Lower lobe of right lung (tissue), 2 donors: ENCODE data around the gene PIK3R1. TPM values are rescaled to one million over a fixed set of nuclear protein-coding genes. Genes with fewer than 3 reads are reported as not detected.
A peak's percentile ranks its signal among the peaks of the same experiment; 100 is the strongest.

Experiments
- ATAC-seq, 2 donors: fragments of 200-7000 bp; cut with Tn5 transposase; one replicate each; pipeline ENCODE4 v1.9.1; 2020 to 2022; ENCODE audit warnings: mild to moderate bottlenecking in 2 of 2, moderate library complexity in 2 of 2
- DNase-seq: peaks from one replicate; pipeline ENCODE4 v3.0.0-alpha.2; 2020
- H3K27ac ChIP-seq: fragments of 200-600 bp; one replicate; pipeline ENCODE4 v1.8.0; 2022
- H3K27me3 ChIP-seq: fragments of 200-600 bp; one replicate; pipeline ENCODE4 v1.8.0; 2022; ENCODE audit warnings: low read depth
- H3K36me3 ChIP-seq: fragments of 200-600 bp; one replicate; pipeline ENCODE4 v1.8.0; 2022; ENCODE audit warnings: mild to moderate bottlenecking
- H3K4me1 ChIP-seq: fragments of 200-600 bp; one replicate; pipeline ENCODE4 v1.8.0; 2022
- H3K4me3 ChIP-seq: fragments of 200-600 bp; one replicate; pipeline ENCODE4 v1.8.0; 2022; ENCODE audit warnings: mild to moderate bottlenecking
- H3K9me3 ChIP-seq: fragments of 200-600 bp; one replicate; pipeline ENCODE4 v1.8.0; 2022
- intact Hi-C: fragments of 100-400 bp; cut with DNase I; formaldehyde crosslinking; loops from one replicate; pipeline ENCODE4 v1.11.0; 2022
- total RNA-seq: library from RNA; stranded (reverse); fragmentation: NEBNext Ultra II Directional; extraction: Animal tissue kit (Norgen Biotek cat#: 25700); gene quantifications from one replicate; pipeline ENCODE4 v1.2.1, GENCODE V29; 2021
- TF ChIP-seq, protein P1 (sequence below): fragments of 200-600 bp; IDR thresholded peaks from one replicate; pipeline ENCODE4 v1.8.0; 2022; ENCODE audit warnings: antibody characterized with exemption, mild to moderate bottlenecking
- donor health status: DM: no; HTN: yes; CAD: no; lungs with severe emphysema.

PIK3R1 gene
- total RNA-seq, 1 donor from 2014 or later = 122 TPM

DNA sequence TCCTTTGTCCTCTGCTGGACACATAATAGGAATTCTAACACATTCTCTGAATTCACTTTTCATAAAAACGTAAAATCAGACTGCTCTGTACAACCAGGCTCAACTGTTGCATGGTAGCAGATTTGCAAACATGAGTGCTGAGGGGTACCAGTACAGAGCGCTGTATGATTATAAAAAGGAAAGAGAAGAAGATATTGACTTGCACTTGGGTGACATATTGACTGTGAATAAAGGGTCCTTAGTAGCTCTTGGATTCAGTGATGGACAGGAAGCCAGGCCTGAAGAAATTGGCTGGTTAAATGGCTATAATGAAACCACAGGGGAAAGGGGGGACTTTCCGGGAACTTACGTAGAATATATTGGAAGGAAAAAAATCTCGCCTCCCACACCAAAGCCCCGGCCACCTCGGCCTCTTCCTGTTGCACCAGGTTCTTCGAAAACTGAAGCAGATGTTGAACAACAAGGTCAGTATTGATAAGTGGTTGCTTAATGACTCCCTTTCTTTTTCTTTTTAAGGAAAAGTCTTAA, 11.1 kb downstream of the PIK3R1 start:
- Histone ChIP-seq H3K4me3 (no peak overlapping the region), H3K9me3 (no peaks in the 10 kb centered on the region), H3K36me3 (peaks cover 40% of the 10 kb centered on the region), H3K27me3 (no peaks in the 10 kb centered on the region), H3K27ac (no peak overlapping the region), H3K4me1 (peaks cover 70% of the 10 kb centered on the region)
- DNase-seq (no peak), ATAC-seq (no peak)
- intact Hi-C loops = no loop called here
- TF ChIP-seq, protein P1, sequence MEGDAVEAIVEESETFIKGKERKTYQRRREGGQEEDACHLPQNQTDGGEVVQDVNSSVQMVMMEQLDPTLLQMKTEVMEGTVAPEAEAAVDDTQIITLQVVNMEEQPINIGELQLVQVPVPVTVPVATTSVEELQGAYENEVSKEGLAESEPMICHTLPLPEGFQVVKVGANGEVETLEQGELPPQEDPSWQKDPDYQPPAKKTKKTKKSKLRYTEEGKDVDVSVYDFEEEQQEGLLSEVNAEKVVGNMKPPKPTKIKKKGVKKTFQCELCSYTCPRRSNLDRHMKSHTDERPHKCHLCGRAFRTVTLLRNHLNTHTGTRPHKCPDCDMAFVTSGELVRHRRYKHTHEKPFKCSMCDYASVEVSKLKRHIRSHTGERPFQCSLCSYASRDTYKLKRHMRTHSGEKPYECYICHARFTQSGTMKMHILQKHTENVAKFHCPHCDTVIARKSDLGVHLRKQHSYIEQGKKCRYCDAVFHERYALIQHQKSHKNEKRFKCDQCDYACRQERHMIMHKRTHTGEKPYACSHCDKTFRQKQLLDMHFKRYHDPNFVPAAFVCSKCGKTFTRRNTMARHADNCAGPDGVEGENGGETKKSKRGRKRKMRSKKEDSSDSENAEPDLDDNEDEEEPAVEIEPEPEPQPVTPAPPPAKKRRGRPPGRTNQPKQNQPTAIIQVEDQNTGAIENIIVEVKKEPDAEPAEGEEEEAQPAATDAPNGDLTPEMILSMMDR = no peak

DNA sequence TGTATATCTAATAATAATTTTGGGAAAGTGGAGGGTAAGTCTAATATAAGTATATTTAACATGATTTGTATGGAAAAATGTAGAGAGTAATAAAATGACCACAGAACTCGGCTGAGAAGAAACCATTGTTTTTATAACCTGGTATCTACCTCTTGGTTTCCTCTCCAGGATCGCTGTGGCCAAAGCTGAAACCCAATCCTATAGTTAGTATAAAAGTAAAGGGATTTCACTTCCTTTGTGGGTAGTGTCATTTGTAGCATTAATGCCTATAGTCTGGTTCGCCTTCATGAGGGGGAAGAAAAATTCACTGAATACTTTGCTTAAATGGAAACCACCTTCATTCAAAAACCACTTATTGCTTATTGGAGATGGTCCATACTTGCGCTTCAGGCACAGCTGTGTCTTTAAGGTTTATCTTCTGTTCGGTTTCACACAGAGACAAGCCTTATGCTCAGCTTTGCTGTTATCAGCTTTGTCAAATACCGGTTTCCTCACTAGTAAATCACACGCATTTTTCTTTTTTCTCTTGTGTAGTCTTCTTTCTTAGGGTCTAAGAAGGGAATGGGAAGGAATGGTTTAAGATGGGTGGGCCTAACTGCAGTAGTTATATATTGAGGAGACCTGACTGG, 12.1 kb downstream of the PIK3R1 start:
- no peak overlapping the region for H3K27ac ChIP-seq
- H3K36me3 ChIP-seq = peaks cover 45% of the 10 kb centered on the region
- H3K4me3 ChIP-seq = peak overlapping the region; percentile 2
- no peaks in the 10 kb centered on the region for H3K9me3 ChIP-seq
- DNase-seq (no peak), ATAC-seq (no peak)
- intact Hi-C loops = no loop called here
- no peaks in the 10 kb centered on the region for H3K27me3 ChIP-seq
- peaks cover 72% of the 10 kb centered on the region for H3K4me1 ChIP-seq
- TF ChIP-seq, protein P1 = no peak

DNA sequence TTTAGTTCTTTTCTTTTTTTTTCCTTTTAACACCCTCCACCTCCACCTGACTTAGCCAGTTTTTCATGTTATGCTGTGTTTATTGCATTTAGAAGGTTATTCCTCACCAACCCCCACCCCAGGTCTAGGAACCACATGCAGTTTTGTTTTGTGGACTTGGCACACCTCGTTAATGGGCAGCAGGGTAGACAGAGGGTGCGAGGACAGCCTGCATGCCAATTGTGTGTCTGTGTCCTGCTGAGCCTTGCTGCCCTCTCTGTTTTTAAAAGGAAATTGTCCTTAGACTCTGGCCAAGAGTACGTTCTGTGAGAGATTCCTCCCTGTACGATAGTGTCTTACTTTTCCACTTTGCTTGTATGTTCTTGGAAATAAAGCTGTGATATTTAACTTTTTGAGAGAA, 13.9 kb downstream of the PIK3R1 start:
- intact Hi-C loops = no loop called here
- TF ChIP-seq, protein P1 = no peak
- no peak overlapping the region for H3K27ac ChIP-seq
- peaks cover 60% of the 10 kb centered on the region for H3K4me1 ChIP-seq
- no peaks in the 10 kb centered on the region for H3K9me3 ChIP-seq
- no peak for DNase-seq
- H3K27me3 ChIP-seq = no peaks in the 10 kb centered on the region
- peaks cover 46% of the 10 kb centered on the region for H3K36me3 ChIP-seq
- no peak overlapping the region for H3K4me3 ChIP-seq
- no peak for ATAC-seq

DNA sequence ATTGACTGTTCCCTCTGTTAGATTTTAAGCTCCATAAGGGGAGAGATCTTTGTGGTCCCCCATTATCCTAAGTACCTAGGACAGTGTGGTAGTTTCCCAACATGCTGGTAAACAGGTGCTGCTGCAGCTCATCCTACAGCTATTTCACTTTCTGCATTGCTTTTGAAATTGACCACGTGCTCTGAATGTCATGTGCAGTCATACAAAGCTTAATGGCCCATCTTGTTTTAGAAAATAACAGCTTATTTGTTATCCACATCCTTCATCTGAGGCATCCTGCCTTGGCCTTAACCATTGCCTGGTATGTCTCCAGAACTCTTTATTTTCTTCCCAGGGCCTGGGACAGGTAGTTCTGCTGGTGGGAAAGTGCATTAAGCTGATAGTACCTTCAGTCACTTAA, 14.7 kb downstream of the PIK3R1 start:
- intact Hi-C loops = no loop called here
- no peak overlapping the region for H3K4me3 ChIP-seq
- no peak overlapping the region for H3K27ac ChIP-seq
- DNase-seq = no peak
- no peaks in the 10 kb centered on the region for H3K27me3 ChIP-seq
- H3K9me3 ChIP-seq = no peaks in the 10 kb centered on the region
- TF ChIP-seq, protein P1 = no peak
- H3K4me1 ChIP-seq = peaks cover 58% of the 10 kb centered on the region
- no peak for ATAC-seq
- peaks cover 46% of the 10 kb centered on the region for H3K36me3 ChIP-seq

DNA sequence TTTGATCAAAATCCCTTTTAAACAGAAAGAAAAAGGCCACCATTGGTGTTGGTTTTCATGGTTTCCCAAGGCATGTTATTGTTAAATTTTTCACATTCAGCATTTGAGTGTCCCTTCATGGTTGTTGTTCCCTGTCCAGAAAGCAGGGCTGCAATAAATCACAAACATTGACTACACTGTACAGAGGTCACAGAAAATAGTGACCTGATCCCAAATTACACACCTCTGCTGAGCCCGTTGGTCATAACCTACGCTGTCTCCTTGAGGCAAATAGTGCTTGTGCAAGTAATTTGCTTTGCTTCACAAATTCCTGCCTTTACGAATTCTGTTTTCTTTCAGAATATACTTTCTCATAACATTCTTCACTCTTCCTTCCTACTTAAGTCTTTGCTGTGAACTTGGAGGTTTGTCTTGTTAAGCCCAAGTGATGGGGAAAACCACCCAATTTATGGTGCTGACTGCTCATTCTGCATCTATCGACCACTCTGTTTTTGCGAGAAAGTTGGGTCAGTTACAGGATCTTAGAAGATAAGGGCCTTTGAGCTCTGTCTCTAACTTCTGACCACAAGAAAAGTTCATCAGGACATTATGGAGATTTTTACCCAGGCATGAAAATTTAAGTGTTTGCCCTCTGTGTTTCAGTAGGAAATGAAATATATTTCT, 16.0 kb downstream of the PIK3R1 start:
- TF ChIP-seq, protein P1 = no peak
- intact Hi-C loops = no loop called here
- Histone ChIP-seq H3K4me3 (no peak overlapping the region), H3K9me3 (no peaks in the 10 kb centered on the region), H3K36me3 (peaks cover 39% of the 10 kb centered on the region), H3K27me3 (no peaks in the 10 kb centered on the region), H3K27ac (no peak overlapping the region), H3K4me1 (peaks cover 52% of the 10 kb centered on the region)
- DNase-seq = no peak
- ATAC-seq = no peak
